Keratinocyte (primary cell): Measurements from ENCODE around the gene TNRC18. TPM values are rescaled to one million over a fixed set of nuclear protein-coding genes. Genes with fewer than 3 reads are reported as not detected.

Experiments used
- DNase-seq: peaks from one replicate; pipeline ENCODE4 v3.0.0-alpha.2; 2011; ENCODE audit warnings: low read depth, missing footprints, low spot score
- FAIRE-seq: peaks from 2 replicates; lab custom pipeline; 2011; peaks lifted over from hg19 to GRCh38; lab: Jason Lieb, UNC
- H2AFZ ChIP-seq: 2 replicates; pipeline ENCODE4 v1.6.0; 2012; ENCODE audit warnings: low read length, control low read depth, inconsistent platforms; ENCODE audit not compliant: control insufficient read depth
- H3K27ac ChIP-seq: 2 replicates; pipeline ENCODE4 v1.5.1; 2011; ENCODE audit warnings: low read length; ENCODE audit not compliant: control insufficient read depth, insufficient read depth
- H3K27me3 ChIP-seq: 3 replicates; pipeline ENCODE4 v1.6.0; 2011; ENCODE audit warnings: low read length; ENCODE audit not compliant: control insufficient read depth, insufficient read depth; ENCODE audit errors: extremely low read depth
- H3K36me3 ChIP-seq, 2 experiments: 2 replicates in 1 of 2; 3 replicates in 1 of 2; pipeline ENCODE4 v1.5.1; 2011; ENCODE audit warnings: low read length in 2 of 2, mild to moderate bottlenecking in 1 of 2; ENCODE audit not compliant: control insufficient read depth in 2 of 2, insufficient read depth in 2 of 2; ENCODE audit errors: extremely low read depth in 1 of 2
- H3K4me1 ChIP-seq: 3 replicates; pipeline ENCODE4 v1.5.1; 2011; ENCODE audit warnings: low read length; ENCODE audit not compliant: control insufficient read depth, insufficient read depth; ENCODE audit errors: extremely low read depth
- H3K4me2 ChIP-seq: 3 replicates; pipeline ENCODE4 v1.6.0; 2011; ENCODE audit warnings: low read depth, low read length; ENCODE audit not compliant: control insufficient read depth, insufficient read depth; ENCODE audit errors: extremely low read depth
- H3K4me3 ChIP-seq, 3 experiments: fragments of 200-600 bp in 1 of 3; sonication (generic) in 1 of 3; 2 replicates in 2 of 3; 3 replicates in 1 of 3; pipeline ENCODE4 v1.5.1; 2011 to 2016; ENCODE audit warnings: low read length in 3 of 3, mild to moderate bottlenecking in 3 of 3, control low read depth in 2 of 3, inconsistent platforms in 1 of 3, low read depth in 1 of 3, mixed read lengths in 1 of 3, mixed run types in 1 of 3, moderate library complexity in 1 of 3; ENCODE audit not compliant: control insufficient read depth in 2 of 3, insufficient read depth in 2 of 3; ENCODE audit errors: extremely low read depth in 1 of 3
- H3K79me2 ChIP-seq: 2 replicates; pipeline ENCODE4 v1.6.0; 2012; ENCODE audit warnings: low read length; ENCODE audit not compliant: control insufficient read depth, insufficient read depth
- H3K9ac ChIP-seq: 3 replicates; pipeline ENCODE4 v1.6.0; 2011; ENCODE audit warnings: low read length; ENCODE audit not compliant: control insufficient read depth, insufficient read depth; ENCODE audit errors: extremely low read depth
- H3K9me1 ChIP-seq: 3 replicates; pipeline ENCODE4 v1.6.0; 2011; ENCODE audit warnings: low read length; ENCODE audit not compliant: control insufficient read depth, insufficient read depth; ENCODE audit errors: extremely low read depth
- H3K9me3 ChIP-seq: 2 replicates; pipeline ENCODE4 v1.5.1; 2012; ENCODE audit warnings: low read depth, low read length; ENCODE audit not compliant: control insufficient read depth
- H4K20me1 ChIP-seq: 3 replicates; pipeline ENCODE4 v1.6.0; 2011; ENCODE audit warnings: low read length; ENCODE audit not compliant: control insufficient read depth, insufficient read depth; ENCODE audit errors: extremely low read depth
- CTCF ChIP-seq, 3 experiments: IDR thresholded peaks in 1 of 3; conservative IDR thresholded peaks in 1 of 3; optimal IDR thresholded peaks in 1 of 3; 2 replicates in 2 of 3; 3 replicates in 1 of 3; pipeline versions ENCODE3 to v1.5.1; 2011; ENCODE audit warnings: low read length in 3 of 3, mild to moderate bottlenecking in 3 of 3, moderate library complexity in 2 of 3, control low read depth in 1 of 3, inconsistent platforms in 1 of 3; ENCODE audit not compliant: insufficient read depth in 2 of 3; ENCODE audit errors: extremely low read depth in 1 of 3
- EZH2 ChIP-seq: IDR thresholded peaks from one replicate; pipeline ENCODE4 v1.6.1; 2012; ENCODE audit warnings: inconsistent platforms, mild to moderate bottlenecking, low read length, moderate library complexity
- dilution Hi-C: fragments of 300-500 bp; cut with MboI; formaldehyde crosslinking; loops from one replicate; pipeline ENCODE4 v1.7.0; 2020; ENCODE audit warnings: low sequenced_read_pairs; ENCODE audit not compliant: extremely low pct_ligation_motif_present
- polyA plus RNA-seq, 5 experiments: library from polyadenylated mRNA; depleted of rRNA in 3 of 5; stranded (reverse) in 3 of 5; stranded (forward) in 1 of 5; unstranded in 1 of 5; fragments of >200 nt; gene quantifications; 1 replicate in 1 of 5; 2 replicates in 3 of 5; 3 replicates in 1 of 5; pipeline versions ENCODE4 v1.2.1 to v1.2.3, GENCODE V29; 2011 to 2012; ENCODE audit warnings: missing spikeins in 2 of 5, low read depth in 1 of 5, low replicate concordance in 1 of 5

TNRC18 gene
- polyA plus RNA-seq, 1 donor (not counting 4 experiments of a cell fraction or from before 2014, with no cell fraction given): 13.2 TPM

- Histone ChIP-seq H3K79me2 (no peaks in the 10 kb centered on the region), H4K20me1 (no peaks in the 10 kb centered on the region), H3K4me2 (no peak overlapping the region), H3K27ac (no peak overlapping the region), H3K9ac (no peak overlapping the region), H3K27me3 (peaks cover 20% of the 10 kb centered on the region), H2AFZ (no peak overlapping the region), H3K9me3 (no peaks in the 10 kb centered on the region), H3K36me3 (no peaks in the 10 kb centered on the region), H3K4me3 (no peak overlapping the region), H3K4me1 (no peaks in the 10 kb centered on the region), H3K9me1 (no peaks in the 10 kb centered on the region)
- no peak for TF ChIP-seq CTCF (optimal IDR thresholded peaks at IDR 0.05 in 1 of 3, IDR thresholded peaks at IDR 0.05 in 1 of 3, conservative IDR thresholded peaks at IDR 0.05 in 1 of 3; ENCODE audit: extremely low read depth in 1 of 3, insufficient read depth in 2 of 3, low read length in 3 of 3)
- dilution Hi-C loops: no loop called here
- no peak for DNase-seq
- no peak for FAIRE-seq
Observed at GRCh38 chr7:5296015-5296610, 127.5 kb downstream of the TNRC18 start.

- Histone ChIP-seq H3K79me2 (no peaks in the 10 kb centered on the region), H3K4me2 (no peak overlapping the region), H2AFZ (no peak overlapping the region), H3K9me3 (no peaks in the 10 kb centered on the region), H4K20me1 (no peaks in the 10 kb centered on the region), H3K36me3 (no peaks in the 10 kb centered on the region), H3K27ac (no peak overlapping the region), H3K4me1 (no peaks in the 10 kb centered on the region), H3K9me1 (no peaks in the 10 kb centered on the region), H3K27me3 (peaks cover 20% of the 10 kb centered on the region), H3K4me3 (no peak overlapping the region), H3K9ac (no peak overlapping the region)
- dilution Hi-C loops: no loop called here
- DNase-seq (no peak), FAIRE-seq (no peak)
- TF ChIP-seq CTCF (optimal IDR thresholded peaks at IDR 0.05 in 1 of 3, IDR thresholded peaks at IDR 0.05 in 1 of 3, conservative IDR thresholded peaks at IDR 0.05 in 1 of 3; ENCODE audit: extremely low read depth in 1 of 3, insufficient read depth in 2 of 3, low read length in 3 of 3) (no peak), EZH2 (no peak)
Observed at GRCh38 chr7:5295039-5296014, 128.3 kb downstream of the TNRC18 start.
